DOHH2 (cell line): ENCODE results near the gene RIC8A.
A peak's percentile ranks its signal among the peaks of the same experiment; 100 is the strongest.
"Not testable (repeated sequence)": the region's sequence is repeated elsewhere in the genome, so short reads cannot be mapped to it uniquely, and the experiment has no call there.

Source experiments
- H3F3A ChIP-seq: fragments of 200-600 bp; sonication (generic), shearing (Covaris generic); 2 replicates; pipeline ENCODE4 v1.6.0; 2016; ENCODE audit warnings: antibody characterized with exemption, mild to moderate bottlenecking; ENCODE audit not compliant: control insufficient read depth, insufficient read depth
- H3K27ac ChIP-seq: fragments of 200-600 bp; sonication (generic); 2 replicates; pipeline ENCODE4 v1.5.1; 2014; ENCODE audit warnings: low read depth, mild to moderate bottlenecking, low read length, moderate library complexity
- H3K27me3 ChIP-seq: fragments of 200-600 bp; sonication (generic); 2 replicates; pipeline ENCODE4 v1.6.1; 2014; ENCODE audit warnings: mild to moderate bottlenecking, low read length, mixed read lengths; ENCODE audit not compliant: control insufficient read depth
- H3K36me3 ChIP-seq: fragments of 200-600 bp; sonication (generic); 2 replicates; pipeline ENCODE4 v1.6.1; 2014; ENCODE audit warnings: mild to moderate bottlenecking, low read length, moderate library complexity, mixed read lengths; ENCODE audit not compliant: control insufficient read depth
- H3K4me1 ChIP-seq: fragments of 200-600 bp; sonication (generic); 2 replicates; pipeline ENCODE4 v1.6.1; 2014; ENCODE audit warnings: mild to moderate bottlenecking, low read length, mixed read lengths; ENCODE audit not compliant: control insufficient read depth
- H3K4me2 ChIP-seq: fragments of 200-600 bp; sonication (generic); 2 replicates; pipeline ENCODE4 v1.6.0; 2014; ENCODE audit warnings: mild to moderate bottlenecking, low read length, moderate library complexity
- H3K4me3 ChIP-seq: fragments of 200-600 bp; sonication (generic); 2 replicates; pipeline ENCODE4 v1.5.1; 2014; ENCODE audit warnings: mild to moderate bottlenecking, low read length, mixed read lengths
- H3K79me2 ChIP-seq: fragments of 200-600 bp; sonication (generic); 2 replicates; pipeline ENCODE4 v1.6.1; 2014; ENCODE audit warnings: mild to moderate bottlenecking, low read length, mixed read lengths; ENCODE audit not compliant: control insufficient read depth
- H3K9me2 ChIP-seq: fragments of 200-600 bp; sonication (generic); replicated peaks from 2 replicates; pipeline ENCODE4 v1.6.1; 2014; ENCODE audit warnings: mild to moderate bottlenecking, low read length, mixed read lengths; ENCODE audit not compliant: control insufficient read depth
- H3K9me3 ChIP-seq: fragments of 200-600 bp; sonication (generic); 2 replicates; pipeline ENCODE4 v1.6.1; 2014; ENCODE audit warnings: antibody characterized with exemption, low read length, mixed read lengths; ENCODE audit not compliant: control insufficient read depth, insufficient read depth
- H4K20me1 ChIP-seq: fragments of 200-600 bp; sonication (generic); 2 replicates; pipeline ENCODE4 v1.6.0; 2014; ENCODE audit warnings: low read depth, mild to moderate bottlenecking, antibody characterized with exemption, low read length, moderate library complexity; ENCODE audit not compliant: control insufficient read depth, insufficient read depth
- CTCF ChIP-seq: fragments of 200-600 bp; sonication (generic); IDR thresholded peaks from one replicate; pipeline ENCODE4 v1.5.1; 2014; ENCODE audit warnings: antibody characterized with exemption, mild to moderate bottlenecking, low read depth, low read length; ENCODE audit not compliant: poor library complexity, severe bottlenecking

The RIC8A gene

GRCh38 chr11:189843-190311 lies 17.6 kb upstream of the RIC8A start:
- peak; percentile 19 for TF ChIP-seq CTCF
- not testable (repeated sequence) for H4K20me1 ChIP-seq, H3F3A ChIP-seq, H3K36me3 ChIP-seq, H3K27me3 ChIP-seq, H3K4me1 ChIP-seq, H3K4me3 ChIP-seq, H3K9me3 ChIP-seq, H3K27ac ChIP-seq, H3K9me2 ChIP-seq, H3K79me2 ChIP-seq, H3K4me2 ChIP-seq

GRCh38 chr11:190546-190945 lies 17.0 kb upstream of the RIC8A start:
- not testable (repeated sequence) for H3K79me2 ChIP-seq, H3K4me1 ChIP-seq, H4K20me1 ChIP-seq, H3K4me2 ChIP-seq, H3K9me2 ChIP-seq, H3K4me3 ChIP-seq, H3K27me3 ChIP-seq, H3K9me3 ChIP-seq, H3F3A ChIP-seq, H3K27ac ChIP-seq, H3K36me3 ChIP-seq

GRCh38 chr11:191490-192478 lies 15.7 kb upstream of the RIC8A start:
- H3K4me3 ChIP-seq, H3K4me1 ChIP-seq, H4K20me1 ChIP-seq, H3K4me2 ChIP-seq, H3K9me2 ChIP-seq, H3K79me2 ChIP-seq, H3K27me3 ChIP-seq, H3K9me3 ChIP-seq, H3K27ac ChIP-seq, H3K36me3 ChIP-seq, H3F3A ChIP-seq: not testable (repeated sequence)
- TF ChIP-seq CTCF, result peak; percentile 40

GRCh38 chr11:192674-193128 lies 14.8 kb upstream of the RIC8A start, which contains the start of gene SCGB1C1:
TSS of gene SCGB1C1 (plus strand) at chr11:193078. CDS start at chr11:193100, 22 bp downstream.
- not testable (repeated sequence) for H3F3A ChIP-seq, H3K9me2 ChIP-seq, H3K4me2 ChIP-seq, H3K9me3 ChIP-seq, H4K20me1 ChIP-seq, H3K4me1 ChIP-seq, H3K27ac ChIP-seq, H3K27me3 ChIP-seq, H3K79me2 ChIP-seq, H3K4me3 ChIP-seq, H3K36me3 ChIP-seq

GRCh38 chr11:193481-193880 lies 14.0 kb upstream of the RIC8A start:
- H3K27me3 ChIP-seq, H3F3A ChIP-seq, H4K20me1 ChIP-seq, H3K4me1 ChIP-seq, H3K4me2 ChIP-seq, H3K36me3 ChIP-seq, H3K9me2 ChIP-seq, H3K9me3 ChIP-seq, H3K79me2 ChIP-seq, H3K4me3 ChIP-seq, H3K27ac ChIP-seq: not testable (repeated sequence)
